Mesothelial cell of epicardium (in vitro differentiated cells): Measurements from ENCODE around the gene MAD1L1. TPM values are rescaled to one million over a fixed set of nuclear protein-coding genes. Genes with fewer than 3 reads are reported as not detected.
A peak's percentile ranks its signal among the peaks of the same experiment; 100 is the strongest.

Experiments used
- DNase-seq, 2 experiments: peaks; one replicate each; pipeline ENCODE4 v3.0.0; 2021; ENCODE audit warnings: low spot score in 2 of 2; ENCODE audit not compliant: unreplicated experiment in 2 of 2
- H3K27ac Mint-ChIP-seq: 2 replicates; pipeline ENCODE4 v1.8.0; 2021; ENCODE audit warnings: mixed read lengths
- H3K27me3 Mint-ChIP-seq: 2 replicates; pipeline ENCODE4 v1.8.0; 2021; ENCODE audit warnings: low read depth, mixed read lengths
- H3K36me3 Mint-ChIP-seq: 2 replicates; pipeline ENCODE4 v1.8.0; 2021; ENCODE audit warnings: mixed read lengths
- H3K4me1 Mint-ChIP-seq: 2 replicates; pipeline ENCODE4 v1.8.0; 2021; ENCODE audit warnings: mixed read lengths
- H3K4me3 Mint-ChIP-seq: 2 replicates; pipeline ENCODE4 v1.8.0; 2021; ENCODE audit warnings: mild to moderate bottlenecking, moderate library complexity, mixed read lengths
- H3K9me3 Mint-ChIP-seq: 2 replicates; pipeline ENCODE4 v1.8.0; 2021; ENCODE audit warnings: mixed read lengths
- total RNA-seq: library from RNA; stranded (reverse); gene quantifications from 3 replicates; pipeline ENCODE4 v1.2.1, GENCODE V29; 2021
- TF ChIP-seq, protein P1 (sequence below): fragments of 200-600 bp; sonication (generic); IDR thresholded peaks from one replicate; pipeline ENCODE4 v1.5.0; 2021; ENCODE audit warnings: antibody characterized with exemption; ENCODE audit not compliant: unreplicated experiment

The MAD1L1 gene
- total RNA-seq, 1 donor from 2014 or later = 45.0 TPM

DNA sequence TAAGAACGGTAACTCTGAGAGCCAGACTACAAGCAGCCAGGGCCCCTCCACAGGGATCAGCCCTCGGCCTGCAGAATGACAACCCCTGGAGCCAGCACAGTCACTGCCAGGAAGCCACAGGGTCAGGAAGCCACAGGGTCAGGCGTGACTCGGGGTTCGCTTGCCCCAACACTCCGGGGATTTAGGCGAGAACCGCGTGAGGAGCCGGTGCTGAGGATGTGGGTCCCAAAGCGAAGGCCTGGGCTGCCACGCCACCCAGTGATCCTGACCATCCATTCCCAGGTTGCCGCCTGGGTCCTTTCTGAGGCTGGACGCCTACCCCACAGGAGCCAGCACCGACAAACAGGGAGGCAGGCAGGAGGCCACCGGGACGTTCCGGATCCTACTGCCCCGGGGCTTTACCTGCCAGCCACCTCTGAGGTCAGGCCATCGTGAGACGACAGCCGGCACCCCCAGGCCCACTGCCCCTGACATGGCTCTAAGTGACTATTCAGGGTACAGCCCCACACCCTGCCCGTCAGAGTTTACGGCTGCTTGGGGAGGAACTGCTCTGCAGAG is 334.0 kb downstream of the MAD1L1 start:
- Mint-ChIP-seq H3K9me3 (no peaks in the 10 kb centered on the region), H3K27ac (no peak overlapping the region), H3K4me3 (no peak overlapping the region), H3K36me3 (peaks cover 2% of the 10 kb centered on the region), H3K4me1 (no peaks in the 10 kb centered on the region), H3K27me3 (no peaks in the 10 kb centered on the region)
- no peak for DNase-seq
- TF ChIP-seq, protein P1, sequence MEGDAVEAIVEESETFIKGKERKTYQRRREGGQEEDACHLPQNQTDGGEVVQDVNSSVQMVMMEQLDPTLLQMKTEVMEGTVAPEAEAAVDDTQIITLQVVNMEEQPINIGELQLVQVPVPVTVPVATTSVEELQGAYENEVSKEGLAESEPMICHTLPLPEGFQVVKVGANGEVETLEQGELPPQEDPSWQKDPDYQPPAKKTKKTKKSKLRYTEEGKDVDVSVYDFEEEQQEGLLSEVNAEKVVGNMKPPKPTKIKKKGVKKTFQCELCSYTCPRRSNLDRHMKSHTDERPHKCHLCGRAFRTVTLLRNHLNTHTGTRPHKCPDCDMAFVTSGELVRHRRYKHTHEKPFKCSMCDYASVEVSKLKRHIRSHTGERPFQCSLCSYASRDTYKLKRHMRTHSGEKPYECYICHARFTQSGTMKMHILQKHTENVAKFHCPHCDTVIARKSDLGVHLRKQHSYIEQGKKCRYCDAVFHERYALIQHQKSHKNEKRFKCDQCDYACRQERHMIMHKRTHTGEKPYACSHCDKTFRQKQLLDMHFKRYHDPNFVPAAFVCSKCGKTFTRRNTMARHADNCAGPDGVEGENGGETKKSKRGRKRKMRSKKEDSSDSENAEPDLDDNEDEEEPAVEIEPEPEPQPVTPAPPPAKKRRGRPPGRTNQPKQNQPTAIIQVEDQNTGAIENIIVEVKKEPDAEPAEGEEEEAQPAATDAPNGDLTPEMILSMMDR = no peak

DNA sequence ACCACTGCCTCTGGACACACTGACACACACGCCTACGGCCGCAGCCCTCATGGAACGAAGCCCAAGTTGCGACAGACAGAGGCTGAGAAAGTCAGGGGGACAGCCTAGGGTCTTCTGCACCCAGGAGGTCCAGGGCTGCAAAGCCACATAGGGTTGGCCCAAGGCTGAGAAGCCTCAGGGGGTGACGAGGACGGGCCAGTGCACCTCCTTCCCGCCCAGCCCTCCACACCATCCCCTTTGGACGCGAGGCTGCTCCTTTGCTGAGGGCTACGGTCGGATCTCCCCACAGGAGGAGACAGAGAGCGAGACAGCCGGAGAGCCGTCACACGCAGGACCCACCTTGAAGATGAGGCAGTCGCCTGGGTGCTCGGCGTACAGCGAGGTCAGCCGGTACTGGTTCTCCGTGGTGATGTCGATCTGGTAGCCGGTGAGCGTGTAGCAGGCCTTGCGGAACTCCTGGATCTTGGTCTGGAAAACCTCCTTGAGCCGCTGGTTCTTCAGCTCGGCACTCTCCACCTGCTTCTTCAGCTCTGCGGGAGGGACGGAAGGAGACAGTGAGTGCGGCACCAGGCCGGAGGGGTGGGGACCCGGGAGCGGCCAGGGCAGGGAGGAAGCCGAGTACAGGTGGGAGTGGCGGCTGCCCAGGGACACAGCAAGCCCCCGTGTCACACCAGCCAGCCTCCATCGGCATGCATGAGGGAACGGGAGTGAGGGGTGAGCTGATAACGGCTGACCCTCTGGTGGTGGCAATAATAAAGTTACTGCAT is 334.7 kb downstream of the MAD1L1 start:
- Mint-ChIP-seq H3K9me3 (no peaks in the 10 kb centered on the region), H3K4me1 (peaks cover 2% of the 10 kb centered on the region), H3K36me3 (peaks cover 2% of the 10 kb centered on the region), H3K4me3 (no peak overlapping the region), H3K27ac (no peak overlapping the region), H3K27me3 (no peaks in the 10 kb centered on the region)
- TF ChIP-seq, protein P1 = no peak
- DNase-seq = no peak

DNA sequence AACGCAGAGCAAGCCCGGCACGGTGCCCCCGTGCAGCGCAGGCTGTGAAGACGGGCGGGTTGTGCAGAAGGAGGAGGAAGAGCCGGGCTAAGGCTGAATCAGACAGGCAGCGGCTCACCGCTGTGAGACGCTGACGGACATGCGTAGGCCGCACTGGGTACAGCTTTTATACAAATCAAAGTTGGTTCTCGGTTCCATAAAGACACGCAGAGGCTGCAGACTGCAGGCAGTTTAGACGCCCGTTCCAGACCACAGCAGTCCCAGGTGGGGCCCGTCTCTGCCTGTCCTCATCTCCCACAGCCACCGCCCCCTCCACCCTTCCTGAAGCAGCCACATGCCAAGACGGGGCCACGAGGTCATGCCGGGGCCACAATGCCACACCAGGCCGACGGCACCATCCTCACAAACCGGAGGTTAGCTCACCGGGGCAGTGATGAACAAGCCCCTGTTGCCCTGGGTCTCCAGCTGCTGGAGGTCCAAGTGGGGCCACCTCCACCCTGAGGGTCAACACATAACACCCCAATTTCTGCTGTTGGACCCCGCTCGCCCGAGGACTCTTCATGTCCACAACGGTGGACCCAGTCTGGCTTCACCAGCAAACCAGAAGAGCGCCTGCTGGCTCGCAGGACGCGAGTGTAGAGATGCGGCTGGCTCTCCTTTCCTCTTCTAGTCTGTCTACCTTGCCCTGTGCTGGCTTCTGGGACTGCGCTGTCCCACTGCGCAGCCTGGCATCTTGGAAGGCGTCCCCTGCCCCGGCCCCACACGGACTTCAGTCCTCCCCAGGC is 335.5 kb downstream of the MAD1L1 start:
- Mint-ChIP-seq H3K9me3 (no peaks in the 10 kb centered on the region), H3K27me3 (no peaks in the 10 kb centered on the region), H3K4me3 (no peak overlapping the region), H3K36me3 (peaks cover 2% of the 10 kb centered on the region), H3K27ac (peak overlapping the region; percentile 30), H3K4me1 (peaks cover 2% of the 10 kb centered on the region)
- TF ChIP-seq, protein P1 = no peak
- no peak for DNase-seq

DNA sequence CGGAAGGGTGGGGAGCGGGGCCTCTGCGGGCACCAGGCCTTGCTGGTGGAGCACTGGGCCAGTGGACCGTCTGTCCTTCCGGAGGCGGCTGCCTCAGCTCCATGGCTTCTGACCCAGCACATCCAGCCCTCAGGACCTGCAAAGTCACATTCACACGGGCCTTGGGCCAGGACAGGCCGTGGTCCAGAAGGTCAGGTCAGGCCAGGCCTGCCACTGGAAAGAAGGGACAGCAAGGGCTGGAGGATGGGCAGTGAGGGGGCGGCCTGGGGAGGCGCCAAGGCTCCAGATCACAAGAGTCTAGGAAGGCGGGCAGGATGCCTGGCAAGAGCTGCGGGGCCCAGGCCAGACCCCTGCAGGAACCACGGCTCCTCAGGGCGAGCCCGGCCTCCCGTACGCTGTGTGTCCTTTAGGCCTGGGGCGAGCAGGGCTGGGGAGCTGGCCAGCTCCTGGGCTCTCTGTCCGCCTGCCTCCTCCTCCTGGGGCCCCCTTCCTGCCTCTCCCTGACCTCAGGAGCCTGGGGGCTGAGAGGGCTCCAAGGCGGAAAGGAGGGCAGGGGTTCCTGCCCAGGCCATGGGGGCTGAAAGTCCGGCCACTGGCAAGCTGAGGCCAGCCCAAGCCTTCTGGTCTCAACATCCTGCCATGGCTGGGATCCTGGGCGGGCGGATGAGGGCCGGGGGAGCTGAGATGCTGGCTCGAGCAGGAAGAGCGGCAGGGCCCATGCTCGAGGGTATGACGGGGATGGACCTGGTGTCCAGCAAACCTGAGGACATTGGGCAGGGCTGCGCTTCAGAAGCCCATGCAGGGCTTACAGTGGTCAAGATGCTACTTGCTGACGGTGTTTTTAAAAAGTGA is 336.9 kb downstream of the MAD1L1 start:
- Mint-ChIP-seq H3K27ac (no peak overlapping the region), H3K27me3 (no peaks in the 10 kb centered on the region), H3K4me1 (peaks cover 2% of the 10 kb centered on the region), H3K9me3 (no peaks in the 10 kb centered on the region), H3K36me3 (peaks cover 2% of the 10 kb centered on the region), H3K4me3 (no peak overlapping the region)
- DNase-seq = no peak
- TF ChIP-seq, protein P1 = no peak

DNA sequence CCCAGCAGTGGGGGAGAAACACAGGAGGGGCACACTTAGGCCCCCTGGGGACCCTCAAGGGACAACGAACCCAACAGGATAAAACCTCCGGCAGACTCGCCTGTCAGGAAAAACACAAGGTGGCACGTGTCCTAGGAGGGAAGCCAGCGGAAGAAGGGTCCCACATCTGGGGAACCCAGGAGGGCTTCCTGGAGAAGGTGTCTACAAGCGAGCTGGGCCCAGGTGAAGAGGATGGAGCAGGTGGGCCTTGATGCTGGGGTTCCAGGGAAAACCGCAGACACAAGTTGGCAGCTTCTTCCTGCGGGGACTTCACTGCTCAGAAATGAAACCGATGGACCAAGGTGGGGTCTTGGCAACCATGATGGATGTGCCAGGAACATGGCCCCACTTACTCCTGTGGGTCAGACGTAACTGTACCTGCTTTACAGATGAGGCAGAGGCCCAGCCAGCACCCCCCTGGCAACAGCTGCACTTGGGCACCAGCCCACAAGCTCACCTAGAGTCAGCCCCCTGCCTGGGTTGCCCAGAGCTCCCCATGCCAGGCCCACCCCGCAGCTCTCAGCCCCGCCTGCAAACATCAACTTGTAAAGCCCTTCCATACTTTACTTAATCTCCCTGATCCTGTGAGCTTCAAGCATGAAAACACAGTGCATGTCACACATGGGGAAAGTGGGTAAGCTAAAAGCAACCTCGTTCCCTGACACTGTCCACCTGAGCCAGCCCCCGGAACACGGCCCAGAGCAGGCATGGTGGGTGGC is 337.7 kb downstream of the MAD1L1 start:
- no peaks in the 10 kb centered on the region for H3K9me3 Mint-ChIP-seq
- peaks cover 2% of the 10 kb centered on the region for H3K36me3 Mint-ChIP-seq
- no peak for DNase-seq
- H3K27ac Mint-ChIP-seq = no peak overlapping the region
- peaks cover 2% of the 10 kb centered on the region for H3K4me1 Mint-ChIP-seq
- H3K27me3 Mint-ChIP-seq = no peaks in the 10 kb centered on the region
- no peak overlapping the region for H3K4me3 Mint-ChIP-seq
- TF ChIP-seq, protein P1 = no peak
